Measurements from ENCODE around the gene CD8B2.

CD8B2 gene

GRCh38 chr2:106534471-106534870, 47.3 kb downstream of the CD8B2 start:
- Histone ChIP-seq H3K9me3 (ENCODE audit: control insufficient read depth in 2 of 2, low read length in 2 of 2) (no peaks in the 10 kb centered on the region), H3K27me3 (ENCODE audit: control insufficient read depth in 1 of 2, insufficient read depth in 2 of 2, low read length in 2 of 2) (peaks cover 0 to 2% of the 10 kb centered on the region in 2 donors), H3K4me1 (ENCODE audit: control insufficient read depth, insufficient read depth, low read length) (peaks cover 9% of the 10 kb centered on the region), H3K27ac (ENCODE audit: low read length) (no peak overlapping the region), H3K4me3 (ENCODE audit: low read length in 2 of 2) (no peak overlapping the region), H3K9ac (ENCODE audit: low read length in 2 of 2) (no peak overlapping the region), H3K36me3 (ENCODE audit: control insufficient read depth in 2 of 2, insufficient read depth in 2 of 2, low read length in 2 of 2) (no peaks in the 10 kb centered on the region)

GRCh38 chr2:106536490-106536889, 49.3 kb downstream of the CD8B2 start:
- H3K9ac ChIP-seq (ENCODE audit: low read length in 2 of 2): no peak overlapping the region
- H3K4me3 ChIP-seq (ENCODE audit: low read length in 2 of 2): no peak overlapping the region
- H3K27me3 ChIP-seq (ENCODE audit: control insufficient read depth in 1 of 2, insufficient read depth in 2 of 2, low read length in 2 of 2): peaks cover 0 to 2% of the 10 kb centered on the region in 2 donors
- no peaks in the 10 kb centered on the region for H3K9me3 ChIP-seq (ENCODE audit: control insufficient read depth in 2 of 2, low read length in 2 of 2)
- no peaks in the 10 kb centered on the region for H3K36me3 ChIP-seq (ENCODE audit: control insufficient read depth in 2 of 2, insufficient read depth in 2 of 2, low read length in 2 of 2)
- peaks cover 7% of the 10 kb centered on the region for H3K4me1 ChIP-seq (ENCODE audit: control insufficient read depth, insufficient read depth, low read length)
- H3K27ac ChIP-seq (ENCODE audit: low read length): no peak overlapping the region

GRCh38 chr2:106537047-106537446, 49.9 kb downstream of the CD8B2 start:
- Histone ChIP-seq H3K27ac (ENCODE audit: low read length) (no peak overlapping the region), H3K27me3 (ENCODE audit: control insufficient read depth in 1 of 2, insufficient read depth in 2 of 2, low read length in 2 of 2) (peaks cover 0 to 2% of the 10 kb centered on the region in 2 donors), H3K4me1 (ENCODE audit: control insufficient read depth, insufficient read depth, low read length) (peaks cover 7% of the 10 kb centered on the region), H3K9ac (ENCODE audit: low read length in 2 of 2) (no peak overlapping the region), H3K9me3 (ENCODE audit: control insufficient read depth in 2 of 2, low read length in 2 of 2) (no peaks in the 10 kb centered on the region), H3K36me3 (ENCODE audit: control insufficient read depth in 2 of 2, insufficient read depth in 2 of 2, low read length in 2 of 2) (no peaks in the 10 kb centered on the region), H3K4me3 (ENCODE audit: low read length in 2 of 2) (no peak overlapping the region)

- Histone ChIP-seq H3K27ac (ENCODE audit: low read length) (no peak overlapping the region), H3K36me3 (ENCODE audit: control insufficient read depth in 2 of 2, insufficient read depth in 2 of 2, low read length in 2 of 2) (no peaks in the 10 kb centered on the region), H3K9me3 (ENCODE audit: control insufficient read depth in 2 of 2, low read length in 2 of 2) (no peaks in the 10 kb centered on the region), H3K9ac (ENCODE audit: low read length in 2 of 2) (no peak overlapping the region), H3K27me3 (ENCODE audit: control insufficient read depth in 1 of 2, insufficient read depth in 2 of 2, low read length in 2 of 2) (peaks cover 0 to 2% of the 10 kb centered on the region in 2 donors), H3K4me3 (ENCODE audit: low read length in 2 of 2) (no peak overlapping the region), H3K4me1 (ENCODE audit: control insufficient read depth, insufficient read depth, low read length) (peaks cover 7% of the 10 kb centered on the region)
Measured at GRCh38 chr2:106537791-106538191, 50.6 kb downstream of the CD8B2 start.

- H3K9ac ChIP-seq (ENCODE audit: low read length in 2 of 2): no peak overlapping the region
Measured at GRCh38 chr2:106540886-106541285, 53.7 kb downstream of the CD8B2 start.

GRCh38 chr2:106541333-106541732, 54.2 kb downstream of the CD8B2 start:
- H3K4me1 ChIP-seq (ENCODE audit: control insufficient read depth, insufficient read depth, low read length): peaks cover 7% of the 10 kb centered on the region
- H3K27me3 ChIP-seq (ENCODE audit: control insufficient read depth in 1 of 2, insufficient read depth in 2 of 2, low read length in 2 of 2): peaks cover 0 to 6% of the 10 kb centered on the region in 2 donors
- no peak overlapping the region for H3K27ac ChIP-seq (ENCODE audit: low read length)
- H3K4me3 ChIP-seq (ENCODE audit: low read length in 2 of 2): no peak overlapping the region
- H3K9me3 ChIP-seq (ENCODE audit: control insufficient read depth in 2 of 2, low read length in 2 of 2): no peaks in the 10 kb centered on the region
- no peaks in the 10 kb centered on the region for H3K36me3 ChIP-seq (ENCODE audit: control insufficient read depth in 2 of 2, insufficient read depth in 2 of 2, low read length in 2 of 2)
- H3K9ac ChIP-seq (ENCODE audit: low read length in 2 of 2): no peak overlapping the region

More at GRCh38 chr2:106540886-106541285, 53.7 kb downstream of the CD8B2 start:
- Histone ChIP-seq H3K4me1 (ENCODE audit: control insufficient read depth, insufficient read depth, low read length) (peaks cover 7% of the 10 kb centered on the region), H3K27me3 (ENCODE audit: control insufficient read depth in 1 of 2, insufficient read depth in 2 of 2, low read length in 2 of 2) (peaks cover 0 to 6% of the 10 kb centered on the region in 2 donors), H3K27ac (ENCODE audit: low read length) (no peak overlapping the region), H3K36me3 (ENCODE audit: control insufficient read depth in 2 of 2, insufficient read depth in 2 of 2, low read length in 2 of 2) (no peaks in the 10 kb centered on the region), H3K4me3 (ENCODE audit: low read length in 2 of 2) (no peak overlapping the region), H3K9me3 (ENCODE audit: control insufficient read depth in 2 of 2, low read length in 2 of 2) (no peaks in the 10 kb centered on the region)

GRCh38 chr2:106542746-106543359, 55.7 kb downstream of the CD8B2 start:
- Histone ChIP-seq H3K9ac (ENCODE audit: low read length in 2 of 2) (peak overlapping the region; percentile 29 to 55), H3K4me3 (ENCODE audit: low read length in 2 of 2) (peak overlapping the region; percentile 60 to 67), H3K9me3 (ENCODE audit: control insufficient read depth in 2 of 2, low read length in 2 of 2) (no peaks in the 10 kb centered on the region), H3K4me1 (ENCODE audit: control insufficient read depth, insufficient read depth, low read length) (no peaks in the 10 kb centered on the region), H3K36me3 (ENCODE audit: control insufficient read depth in 2 of 2, insufficient read depth in 2 of 2, low read length in 2 of 2) (no peaks in the 10 kb centered on the region), H3K27ac (ENCODE audit: low read length) (no peak overlapping the region), H3K27me3 (ENCODE audit: control insufficient read depth in 1 of 2, insufficient read depth in 2 of 2, low read length in 2 of 2) (peaks cover 0 to 6% of the 10 kb centered on the region in 2 donors)

- H3K27me3 ChIP-seq (ENCODE audit: control insufficient read depth in 1 of 2, insufficient read depth in 2 of 2, low read length in 2 of 2): peaks cover 0 to 6% of the 10 kb centered on the region in 2 donors
- no peak overlapping the region for H3K9ac ChIP-seq (ENCODE audit: low read length in 2 of 2)
- H3K4me3 ChIP-seq (ENCODE audit: low read length in 2 of 2): no peak overlapping the region
- no peaks in the 10 kb centered on the region for H3K36me3 ChIP-seq (ENCODE audit: control insufficient read depth in 2 of 2, insufficient read depth in 2 of 2, low read length in 2 of 2)
- no peak overlapping the region for H3K27ac ChIP-seq (ENCODE audit: low read length)
- no peaks in the 10 kb centered on the region for H3K9me3 ChIP-seq (ENCODE audit: control insufficient read depth in 2 of 2, low read length in 2 of 2)
- H3K4me1 ChIP-seq (ENCODE audit: control insufficient read depth, insufficient read depth, low read length): no peaks in the 10 kb centered on the region
Measured at GRCh38 chr2:106545007-106545406, 57.8 kb downstream of the CD8B2 start.

- Histone ChIP-seq H3K4me3 (ENCODE audit: low read length in 2 of 2) (peak overlapping the region in 1 of 2 donors; percentile 36), H3K9me3 (ENCODE audit: control insufficient read depth in 2 of 2, low read length in 2 of 2) (no peaks in the 10 kb centered on the region), H3K36me3 (ENCODE audit: control insufficient read depth in 2 of 2, insufficient read depth in 2 of 2, low read length in 2 of 2) (no peaks in the 10 kb centered on the region), H3K4me1 (ENCODE audit: control insufficient read depth, insufficient read depth, low read length) (no peaks in the 10 kb centered on the region), H3K27me3 (ENCODE audit: control insufficient read depth in 1 of 2, insufficient read depth in 2 of 2, low read length in 2 of 2) (peaks cover 0 to 6% of the 10 kb centered on the region in 2 donors), H3K27ac (ENCODE audit: low read length) (no peak overlapping the region), H3K9ac (ENCODE audit: low read length in 2 of 2) (no peak overlapping the region)
Measured at GRCh38 chr2:106546391-106546990, 59.3 kb downstream of the CD8B2 start.

- no peaks in the 10 kb centered on the region for H3K4me1 ChIP-seq (ENCODE audit: control insufficient read depth, insufficient read depth, low read length)
- H3K36me3 ChIP-seq (ENCODE audit: control insufficient read depth in 2 of 2, insufficient read depth in 2 of 2, low read length in 2 of 2): no peaks in the 10 kb centered on the region
- H3K27ac ChIP-seq (ENCODE audit: low read length): no peak overlapping the region
- H3K9me3 ChIP-seq (ENCODE audit: control insufficient read depth in 2 of 2, low read length in 2 of 2): no peaks in the 10 kb centered on the region
- no peak overlapping the region for H3K9ac ChIP-seq (ENCODE audit: low read length in 2 of 2)
- H3K27me3 ChIP-seq (ENCODE audit: control insufficient read depth in 1 of 2, insufficient read depth in 2 of 2, low read length in 2 of 2): peaks cover 0 to 6% of the 10 kb centered on the region in 2 donors
- H3K4me3 ChIP-seq (ENCODE audit: low read length in 2 of 2): peak overlapping the region in 1 of 2 donors; percentile 36
Measured at GRCh38 chr2:106547164-106547903, 60.2 kb downstream of the CD8B2 start.

Data from stomach smooth muscle (tissue), 2 donors.